Esophagus squamous epithelium (tissue), 4 donors: ENCODE measurements around the gene SLIT1.

Source experiments
- POLR2A ChIP-seq, 4 donors: fragments of 450-650 bp; IDR thresholded peaks; one replicate each; pipeline ENCODE4 v1.6.1; 2017; ENCODE audit warnings: antibody characterized with exemption in 4 of 4, mild to moderate bottlenecking in 4 of 4, moderate library complexity in 3 of 4
- TF ChIP-seq, protein P1 (sequence below), 6 experiments: fragments of 450-650 bp in 4 of 6; fragments of 200-600 bp in 2 of 6; sonication (generic) in 2 of 6; IDR thresholded peaks; one replicate each; pipeline ENCODE4 v1.5.1; 2016 to 2019; ENCODE audit warnings: antibody characterized with exemption in 6 of 6, mild to moderate bottlenecking in 4 of 6, moderate library complexity in 4 of 6

- TF ChIP-seq, protein P1, sequence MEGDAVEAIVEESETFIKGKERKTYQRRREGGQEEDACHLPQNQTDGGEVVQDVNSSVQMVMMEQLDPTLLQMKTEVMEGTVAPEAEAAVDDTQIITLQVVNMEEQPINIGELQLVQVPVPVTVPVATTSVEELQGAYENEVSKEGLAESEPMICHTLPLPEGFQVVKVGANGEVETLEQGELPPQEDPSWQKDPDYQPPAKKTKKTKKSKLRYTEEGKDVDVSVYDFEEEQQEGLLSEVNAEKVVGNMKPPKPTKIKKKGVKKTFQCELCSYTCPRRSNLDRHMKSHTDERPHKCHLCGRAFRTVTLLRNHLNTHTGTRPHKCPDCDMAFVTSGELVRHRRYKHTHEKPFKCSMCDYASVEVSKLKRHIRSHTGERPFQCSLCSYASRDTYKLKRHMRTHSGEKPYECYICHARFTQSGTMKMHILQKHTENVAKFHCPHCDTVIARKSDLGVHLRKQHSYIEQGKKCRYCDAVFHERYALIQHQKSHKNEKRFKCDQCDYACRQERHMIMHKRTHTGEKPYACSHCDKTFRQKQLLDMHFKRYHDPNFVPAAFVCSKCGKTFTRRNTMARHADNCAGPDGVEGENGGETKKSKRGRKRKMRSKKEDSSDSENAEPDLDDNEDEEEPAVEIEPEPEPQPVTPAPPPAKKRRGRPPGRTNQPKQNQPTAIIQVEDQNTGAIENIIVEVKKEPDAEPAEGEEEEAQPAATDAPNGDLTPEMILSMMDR (IDR thresholded peaks at IDR 0.05): no peak
- TF ChIP-seq POLR2A (IDR thresholded peaks at IDR 0.05): no peak
Observed at GRCh38 chr10:96951954-96952353, 233.8 kb downstream of the SLIT1 start.
